Activated T-helper 1 cell treated with Interleukin-2 at 50 U/mL for 16 hours (primary cell): ENCODE measurements around the gene WDR4.
A peak's percentile ranks its signal among the peaks of the same experiment; 100 is the strongest.
"Not testable (repeated sequence)": the region's sequence is repeated elsewhere in the genome, so short reads cannot be mapped to it uniquely, and the experiment has no call there.

ENCODE experiments used
- DNase-seq: peaks from one replicate; pipeline ENCODE4 v3.0.0-alpha.2; 2020; ENCODE audit warnings: low read depth

The WDR4 gene, protein sequence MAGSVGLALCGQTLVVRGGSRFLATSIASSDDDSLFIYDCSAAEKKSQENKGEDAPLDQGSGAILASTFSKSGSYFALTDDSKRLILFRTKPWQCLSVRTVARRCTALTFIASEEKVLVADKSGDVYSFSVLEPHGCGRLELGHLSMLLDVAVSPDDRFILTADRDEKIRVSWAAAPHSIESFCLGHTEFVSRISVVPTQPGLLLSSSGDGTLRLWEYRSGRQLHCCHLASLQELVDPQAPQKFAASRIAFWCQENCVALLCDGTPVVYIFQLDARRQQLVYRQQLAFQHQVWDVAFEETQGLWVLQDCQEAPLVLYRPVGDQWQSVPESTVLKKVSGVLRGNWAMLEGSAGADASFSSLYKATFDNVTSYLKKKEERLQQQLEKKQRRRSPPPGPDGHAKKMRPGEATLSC

DNA sequence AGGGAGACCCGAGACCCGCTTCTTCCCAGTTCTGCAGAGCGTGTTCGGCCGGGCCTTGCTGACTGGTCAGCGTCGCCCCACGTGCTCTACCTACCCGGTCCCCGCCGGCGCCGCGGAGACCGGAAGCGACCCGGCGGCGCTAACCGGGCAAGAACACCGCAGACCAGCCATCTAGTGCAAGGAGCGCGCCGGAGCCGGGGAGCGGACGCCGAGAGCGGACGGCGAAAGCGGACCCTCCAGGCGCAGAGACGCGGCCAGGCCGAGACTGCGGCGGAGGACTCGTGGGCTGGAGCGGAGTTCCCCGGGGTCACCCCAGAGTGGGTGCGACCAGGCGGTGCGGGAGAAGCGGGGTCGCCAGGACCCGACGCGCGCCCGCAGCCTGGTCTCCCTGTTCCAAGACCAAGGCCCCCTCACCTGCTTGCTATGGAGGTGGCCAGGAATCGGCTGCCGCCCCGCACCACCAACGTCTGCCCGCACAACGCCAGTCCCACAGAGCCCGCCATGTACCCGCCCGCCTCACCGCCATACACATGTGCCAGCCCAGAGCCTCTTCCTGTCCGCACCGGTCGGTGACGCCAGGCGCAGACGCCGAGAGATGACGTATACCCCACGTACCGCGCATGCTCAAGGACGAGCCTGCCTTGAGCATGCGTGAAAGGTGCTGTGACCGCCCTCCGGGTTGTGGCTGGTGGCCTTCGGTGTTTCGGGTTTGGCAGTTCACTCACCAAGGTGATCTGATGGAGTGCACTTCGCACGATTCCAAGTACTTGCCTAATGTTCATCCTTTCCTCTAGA lies at the start of gene WDR4:
WDR4 (minus strand) TSS at position 547 of the 795 bp plus-strand sequence; CDS start at position 503, 44 bp downstream.
- DNase-seq: peak; percentile 97

DNA sequence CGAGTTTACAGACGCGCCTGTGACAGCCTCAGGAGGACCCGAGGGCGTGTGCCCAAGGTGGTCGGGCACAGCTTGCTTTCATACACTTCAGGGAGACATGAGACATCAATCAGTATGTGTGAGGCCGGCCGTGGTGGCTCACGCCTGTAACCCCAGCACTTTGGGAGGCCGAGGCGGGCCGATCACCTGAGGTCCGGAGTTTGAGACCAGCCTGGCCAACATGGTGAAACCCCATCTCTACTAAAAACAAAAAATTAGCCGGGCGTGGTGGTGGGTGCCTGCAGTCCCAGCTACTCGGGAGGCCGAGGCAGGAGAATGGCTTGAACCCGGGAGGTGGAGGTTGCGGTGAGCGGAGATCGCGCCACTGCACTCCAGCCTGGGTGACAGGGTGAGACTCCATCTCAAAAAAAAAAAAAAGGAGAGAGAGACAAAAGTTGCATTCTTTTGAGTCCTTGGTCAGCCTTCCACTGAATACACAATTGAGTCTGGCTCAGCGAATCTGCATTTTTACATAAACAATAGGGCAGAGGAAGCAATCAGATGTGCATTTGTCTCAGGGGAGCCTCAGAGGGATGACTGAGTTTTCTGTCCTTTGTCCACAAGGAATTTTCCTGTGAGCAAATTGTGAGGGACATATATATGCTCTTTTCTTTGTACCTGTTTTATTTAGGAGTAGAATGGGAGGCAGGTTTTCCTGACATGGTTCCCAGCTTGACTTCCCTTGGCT lies 48.3 kb upstream of the WDR4 start:
- not testable (repeated sequence) for DNase-seq

DNA sequence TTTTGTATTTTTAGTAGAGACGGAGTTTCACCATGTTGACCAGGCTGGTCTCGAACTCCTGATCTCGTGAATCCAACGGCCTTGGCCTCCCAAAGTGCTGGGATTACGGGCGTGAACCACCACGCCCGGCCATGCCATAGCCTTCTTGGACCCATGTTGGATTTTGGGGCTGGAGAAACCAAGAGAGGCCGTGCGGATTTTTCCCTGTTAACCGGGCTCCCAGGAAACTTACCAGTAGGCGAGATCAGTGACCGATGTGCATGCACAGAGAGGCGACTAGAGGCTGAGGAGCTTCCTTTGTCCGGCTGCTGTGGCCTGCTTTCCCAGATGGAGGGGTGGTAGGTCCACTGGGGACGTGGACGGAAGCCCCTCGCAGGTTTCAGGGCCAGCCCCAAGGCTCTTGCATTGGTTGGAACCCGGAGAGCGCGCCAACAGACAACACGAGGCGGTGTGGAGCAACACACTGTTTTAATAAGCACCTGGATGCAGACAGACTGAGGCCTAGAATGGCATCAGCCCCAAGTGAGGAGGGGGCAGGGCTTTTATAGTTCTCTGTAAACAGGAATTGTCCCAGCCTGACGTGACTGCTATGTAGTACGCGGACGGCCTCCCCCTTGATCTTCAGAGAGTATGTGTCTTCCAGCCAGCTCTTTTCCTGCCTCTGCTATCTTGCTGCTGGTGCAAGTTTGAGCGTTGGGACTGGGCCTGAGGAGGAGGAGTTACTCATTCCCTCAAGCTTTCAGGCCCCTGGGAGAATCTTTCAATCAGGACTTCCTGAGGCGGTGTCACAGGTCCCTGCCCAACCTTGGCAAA lies 46.0 kb upstream of the WDR4 start, which contains the start of gene ERVH48-1:
ERVH48-1 (minus strand) TSS at position 517 of the 813 bp plus-strand sequence. CDS start 6,624 bp downstream, outside the sequence.
- DNase-seq: no peak

DNA sequence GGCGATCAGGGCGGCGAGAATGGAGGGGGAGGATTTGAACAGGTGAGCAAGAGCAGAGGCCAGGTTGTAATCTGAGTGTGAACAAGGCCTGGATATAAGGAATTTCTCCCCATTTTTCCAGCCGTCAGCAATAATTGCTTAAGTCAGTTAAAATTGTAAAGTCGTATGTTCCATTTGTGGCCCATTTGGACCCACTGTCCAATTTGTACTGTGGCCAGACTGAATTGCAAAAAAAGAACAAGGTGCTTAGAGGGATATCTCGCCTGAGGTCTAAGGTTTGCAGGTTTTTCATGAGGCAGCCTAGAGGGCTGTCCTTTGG lies 45.1 kb upstream of the WDR4 start:
- no peak for DNase-seq

DNA sequence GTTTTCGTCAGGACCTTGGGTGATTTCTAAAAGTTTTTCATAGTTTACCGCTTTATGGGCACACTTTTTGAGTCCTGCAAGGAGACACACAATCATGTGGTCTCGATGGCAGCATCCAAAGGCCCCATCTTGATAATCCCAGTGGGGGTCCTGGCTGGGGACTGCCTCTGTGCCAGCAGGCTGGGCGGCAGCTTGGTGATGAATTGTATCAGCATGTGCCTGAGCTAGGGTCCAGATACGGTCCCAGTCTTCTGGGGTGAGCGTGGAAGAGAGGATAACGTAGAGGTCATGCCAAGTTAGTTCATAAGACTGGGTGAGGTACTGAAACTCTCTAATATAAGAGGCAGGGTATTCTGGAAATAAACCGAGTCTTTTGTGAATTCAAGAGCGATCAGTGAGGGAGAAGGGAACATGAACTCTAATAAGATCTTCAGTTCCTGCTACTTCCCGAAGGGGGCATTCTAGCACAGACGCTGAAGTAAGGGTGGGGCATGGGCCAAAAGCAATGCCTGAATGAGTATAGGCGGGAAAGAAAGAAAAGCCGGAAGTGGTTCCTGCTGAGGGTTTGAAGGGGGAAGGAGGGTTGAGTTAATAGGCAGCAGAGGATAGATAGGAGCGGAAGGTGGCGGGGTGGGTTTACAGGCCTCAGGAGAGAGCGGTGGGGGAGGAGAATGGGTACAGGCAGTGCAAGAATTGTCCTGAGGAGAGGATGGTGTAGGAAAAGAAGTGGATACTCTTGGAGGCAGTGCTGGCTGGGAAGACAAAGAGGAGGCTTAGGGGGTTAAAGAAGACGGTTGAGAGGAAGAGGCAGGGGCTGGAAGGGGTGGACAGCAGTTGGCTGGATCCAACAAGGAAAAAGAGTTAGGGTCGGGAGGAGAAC lies 44.5 kb upstream of the WDR4 start:
- peak; percentile 32 for DNase-seq

DNA sequence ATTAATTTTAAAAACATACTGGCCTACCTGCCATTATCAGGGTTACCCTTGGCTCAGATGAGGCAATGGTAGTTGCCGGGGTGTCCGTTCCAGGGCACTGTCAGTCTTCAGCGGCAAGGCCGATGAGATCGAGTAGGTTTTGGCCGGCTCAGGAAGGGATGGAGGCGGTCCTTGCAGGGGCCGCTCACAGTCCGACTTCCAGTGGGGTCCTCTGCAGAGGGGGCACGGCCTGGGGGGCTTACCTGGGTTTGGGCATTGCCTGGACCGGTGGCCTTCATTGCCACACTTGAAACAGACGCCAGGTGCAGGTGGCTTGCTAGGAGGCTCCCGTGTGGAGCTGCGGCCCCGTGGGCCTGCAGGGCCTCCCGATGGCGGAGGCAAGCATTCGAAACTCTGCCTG lies 43.6 kb upstream of the WDR4 start:
- DNase-seq: no peak

DNA sequence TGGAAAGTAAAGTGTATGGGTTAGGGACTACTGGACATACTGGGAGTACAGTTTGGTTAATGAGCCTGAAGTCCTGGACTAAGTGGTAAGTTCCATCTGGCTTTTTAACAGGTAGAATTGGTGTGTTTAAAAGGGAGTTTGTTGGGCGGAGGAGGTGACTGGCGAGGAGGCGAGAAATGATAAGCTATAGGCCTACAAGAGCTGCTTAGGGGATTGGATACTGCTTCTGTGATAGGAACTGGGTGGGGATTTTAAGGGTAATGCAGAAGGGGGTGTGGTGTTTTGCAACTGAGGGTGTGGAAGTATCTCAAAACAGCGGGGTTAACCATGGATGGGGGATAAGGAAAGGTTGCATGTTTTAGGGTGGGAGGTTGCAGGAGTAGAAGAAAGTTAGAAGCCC lies 42.6 kb upstream of the WDR4 start:
- DNase-seq: no peak

DNA sequence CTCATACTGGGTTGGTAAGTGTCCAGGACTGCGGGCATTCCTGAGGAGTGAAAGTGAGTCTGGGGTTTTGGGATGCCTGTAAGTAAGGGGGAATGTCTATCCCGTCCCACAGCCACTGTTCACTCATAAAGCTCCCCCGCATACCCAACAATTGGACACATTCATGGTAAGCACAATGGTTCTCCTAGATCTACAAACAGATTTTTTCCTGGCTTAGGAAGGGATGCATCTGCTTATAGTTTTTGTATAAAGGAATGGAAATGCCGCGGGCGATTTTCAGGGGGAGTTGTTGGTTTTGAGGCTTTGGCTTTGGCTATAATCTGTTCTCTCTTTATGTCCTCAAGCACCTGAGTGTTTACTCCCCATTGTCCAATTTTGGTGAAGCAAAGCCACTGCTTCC lies 39.0 kb upstream of the WDR4 start:
- no peak for DNase-seq

DNA sequence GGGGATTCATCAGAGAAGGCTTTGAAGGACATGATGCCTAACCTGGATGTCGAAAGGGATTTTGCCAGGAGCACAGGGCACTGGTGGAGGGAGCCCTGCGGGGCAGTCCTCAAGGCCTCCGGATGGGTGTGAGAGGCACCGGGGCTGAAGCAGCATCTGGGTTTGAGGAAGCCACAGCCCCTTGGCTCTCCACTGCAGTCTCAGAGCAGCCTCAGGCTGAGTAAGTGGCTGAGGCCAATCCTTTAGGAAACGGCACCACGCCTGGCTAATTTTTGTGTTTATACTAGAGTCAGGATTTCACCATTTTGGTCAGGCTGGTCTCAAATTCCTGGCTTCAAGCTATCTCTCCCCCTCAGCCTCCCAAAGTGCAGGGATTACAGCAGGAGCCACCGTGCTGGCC lies 34.1 kb upstream of the WDR4 start:
- no peak for DNase-seq

DNA sequence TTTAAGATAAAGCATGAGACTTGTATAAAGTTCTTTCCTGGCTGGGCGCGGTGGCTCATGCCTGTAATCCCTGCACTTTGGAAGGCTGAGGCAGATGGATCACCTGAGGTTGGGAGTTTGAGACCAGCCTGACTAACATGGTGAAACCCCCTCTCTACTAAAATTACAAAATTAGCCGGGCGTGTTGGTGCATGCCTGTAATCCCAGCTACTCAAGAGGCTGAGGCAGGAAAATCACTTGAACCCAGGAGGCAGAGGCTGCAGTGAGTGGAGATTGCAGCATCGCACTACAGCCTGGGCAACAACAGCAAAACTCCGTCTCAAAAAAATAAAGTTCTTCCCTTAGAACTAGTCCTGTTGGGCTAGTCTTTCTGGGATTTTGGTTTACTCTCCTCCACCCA lies 32.6 kb upstream of the WDR4 start:
- DNase-seq: not testable (repeated sequence)

DNA sequence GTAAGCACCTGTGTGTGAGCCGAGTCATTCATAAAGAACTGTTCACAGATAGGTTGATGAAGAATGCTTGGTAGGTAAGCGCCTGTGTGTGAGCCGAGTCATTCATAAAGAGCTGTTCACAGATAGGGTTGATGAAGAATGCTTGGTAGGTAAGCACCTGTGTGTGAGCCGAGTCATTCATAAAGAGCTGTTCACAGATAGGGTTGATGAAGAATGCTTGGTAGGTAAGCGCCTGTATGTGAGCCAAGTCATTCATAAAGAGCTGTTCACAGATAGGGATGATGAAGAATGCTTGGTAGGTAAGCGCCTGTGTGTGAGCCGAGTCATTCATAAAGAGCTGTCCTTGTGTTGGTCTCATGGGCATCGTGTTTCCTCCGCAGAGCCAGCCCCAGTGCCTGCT lies 29.1 kb upstream of the WDR4 start:
- not testable (repeated sequence) for DNase-seq

DNA sequence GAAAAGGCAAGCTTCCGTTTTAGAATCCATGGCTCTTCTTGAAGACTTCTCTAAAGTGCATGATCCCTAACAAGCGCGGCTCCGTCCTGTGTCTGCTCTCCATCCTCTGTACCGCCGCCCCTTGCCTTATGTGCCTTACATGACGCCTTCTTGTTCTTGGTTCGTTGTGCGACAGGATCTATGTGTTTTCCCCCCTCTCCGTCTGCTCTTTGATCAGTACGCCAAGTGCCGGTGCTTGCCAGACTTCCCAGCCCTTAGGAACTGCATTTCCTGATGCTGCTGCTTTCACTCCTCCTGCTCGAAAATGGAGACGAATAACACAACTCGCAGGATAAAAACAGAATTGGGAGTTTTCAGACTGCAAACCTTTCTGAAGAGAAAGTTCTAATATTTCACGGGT lies 26.9 kb upstream of the WDR4 start:
- DNase-seq: no peak

DNA sequence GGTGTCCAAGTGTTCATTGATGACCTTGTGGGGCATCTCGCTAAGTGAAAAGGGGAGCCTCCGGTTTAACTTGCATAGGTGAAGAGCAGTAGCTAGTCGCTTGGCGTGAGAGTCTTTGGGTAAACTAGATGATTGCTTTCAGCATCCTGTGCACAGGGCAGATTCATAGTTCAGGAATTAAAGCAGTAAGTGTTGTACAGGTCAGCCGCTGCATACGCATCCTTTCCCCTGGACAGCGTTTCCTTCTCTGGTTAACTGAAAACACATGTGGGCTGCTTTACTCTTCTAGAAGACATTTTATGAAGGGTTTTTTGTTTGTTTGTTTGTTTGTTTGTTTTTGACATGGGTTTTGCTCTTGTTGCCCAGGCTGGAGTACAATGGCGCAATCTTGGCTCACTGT lies 25.9 kb upstream of the WDR4 start:
- no peak for DNase-seq

DNA sequence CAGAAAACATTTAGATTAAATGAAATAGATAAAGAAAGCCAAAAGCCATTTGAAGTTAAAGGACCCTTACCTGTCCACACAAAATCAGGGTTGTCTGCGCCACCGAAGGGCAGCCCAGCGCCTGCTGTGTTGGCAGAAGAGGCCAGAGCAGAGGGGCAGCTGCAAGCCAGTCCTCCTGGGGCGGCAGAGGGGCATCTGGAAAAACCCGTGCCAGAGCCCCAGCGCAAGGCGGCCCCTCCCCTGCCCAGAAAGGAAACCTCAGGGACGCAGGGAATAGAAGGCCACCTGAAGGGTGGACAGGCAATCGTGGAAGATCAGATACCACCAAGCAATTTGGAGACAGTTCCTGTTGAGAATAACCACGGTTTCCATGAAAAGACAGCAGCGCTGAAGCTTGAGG lies 24.5 kb upstream of the WDR4 start:
- no peak for DNase-seq

DNA sequence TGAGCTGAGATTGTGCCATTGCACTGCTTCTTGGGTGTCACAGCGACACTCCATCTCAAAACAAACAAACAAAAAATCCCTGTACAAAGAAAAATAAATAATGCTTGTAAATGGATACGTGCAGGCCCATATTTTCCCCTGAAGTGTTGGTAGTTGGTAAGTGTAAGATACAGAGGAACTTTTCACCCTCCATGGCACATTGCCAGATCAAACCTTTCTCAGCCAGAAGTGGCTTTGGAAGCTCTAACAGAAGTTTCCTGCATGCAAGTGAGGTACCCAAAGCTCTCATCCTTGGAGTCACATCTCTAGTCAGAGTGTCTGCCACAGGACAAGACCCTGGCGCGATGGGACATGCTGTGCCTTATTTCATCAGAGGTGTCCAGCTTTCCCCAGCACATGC lies 21.1 kb upstream of the WDR4 start:
- no peak for DNase-seq

DNA sequence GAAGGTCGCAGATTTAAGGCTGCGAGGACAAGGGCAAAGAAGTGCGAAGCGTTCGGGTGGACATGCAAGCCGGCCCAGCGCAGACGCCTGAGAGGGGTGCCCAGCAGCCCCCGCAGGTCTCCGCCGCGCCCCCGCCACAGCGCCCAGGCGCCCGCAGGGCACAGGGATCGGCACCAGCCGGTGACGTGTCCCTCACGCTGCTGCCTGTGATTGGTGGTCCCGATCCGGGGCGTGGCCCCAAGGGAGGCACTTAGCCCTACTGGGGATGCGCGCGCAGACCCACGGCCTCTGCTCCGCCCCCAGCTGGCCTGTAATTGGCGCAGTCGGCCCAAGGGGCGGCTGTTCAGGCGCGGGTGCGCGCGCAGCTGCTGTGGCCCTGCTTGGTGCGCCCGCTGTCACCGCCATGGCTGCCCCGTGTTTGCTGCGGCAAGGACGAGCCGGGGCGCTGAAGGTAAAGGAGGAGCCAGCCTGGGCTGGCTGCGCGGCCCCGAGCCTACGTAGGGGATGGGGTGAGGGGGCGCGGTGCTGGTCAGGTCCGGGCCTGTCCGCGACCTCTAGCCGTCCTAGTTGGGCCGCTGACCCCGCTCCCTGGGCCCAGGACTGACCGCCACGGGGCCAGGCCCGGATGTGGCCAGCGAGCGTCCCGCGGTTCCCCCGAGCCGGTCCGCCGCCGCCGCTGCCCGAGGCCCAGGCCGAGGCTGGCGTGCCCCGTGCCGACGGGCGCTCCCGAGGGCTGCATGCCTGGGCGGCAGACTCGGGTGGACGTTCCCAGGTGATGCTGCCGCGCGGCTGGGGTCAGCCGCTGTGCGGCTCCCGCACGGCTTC lies 13.8 kb upstream of the WDR4 start, which contains the start of gene NDUFV3:
NDUFV3 (plus strand) TSS at position 379 of the 825 bp plus-strand sequence; CDS start at position 404, 25 bp downstream.
- DNase-seq: peak; percentile 100

DNA sequence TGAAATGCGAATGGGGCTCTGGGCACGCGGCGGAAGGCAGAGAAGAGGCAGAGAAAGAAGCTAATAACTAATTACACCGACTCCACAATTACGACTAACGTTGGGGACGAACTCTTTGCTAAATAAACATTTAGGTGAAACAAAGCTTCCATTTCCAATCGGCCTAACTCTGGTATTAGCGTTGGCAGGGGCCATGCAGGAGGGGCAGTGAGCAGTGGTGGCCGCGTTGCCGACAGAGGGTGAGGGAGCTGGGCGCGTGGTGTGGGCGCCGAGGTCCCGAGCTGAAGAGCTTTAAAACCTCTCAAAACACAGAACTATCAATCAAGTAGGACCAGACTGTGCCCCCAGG lies 13.2 kb upstream of the WDR4 start:
- DNase-seq: no peak

DNA sequence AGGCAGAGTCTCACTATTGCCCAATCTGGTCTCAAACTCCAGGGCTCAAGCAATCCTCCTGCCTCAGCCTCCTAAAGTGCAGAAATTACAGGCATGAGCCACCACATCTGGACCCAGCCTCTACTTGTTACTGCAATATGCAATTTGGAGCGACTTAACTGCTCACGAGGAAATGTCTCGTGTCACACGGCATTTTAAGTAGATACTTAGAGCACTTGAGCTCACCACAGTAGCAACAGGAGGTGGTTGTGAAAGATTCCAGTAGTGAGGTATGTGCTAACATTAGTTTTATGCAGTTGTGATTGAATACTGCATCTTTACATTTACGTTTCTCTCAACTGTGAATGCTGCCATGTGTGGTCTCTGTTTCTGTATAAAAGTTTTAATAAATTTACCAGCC lies 8.0 kb upstream of the WDR4 start:
- no peak for DNase-seq

DNA sequence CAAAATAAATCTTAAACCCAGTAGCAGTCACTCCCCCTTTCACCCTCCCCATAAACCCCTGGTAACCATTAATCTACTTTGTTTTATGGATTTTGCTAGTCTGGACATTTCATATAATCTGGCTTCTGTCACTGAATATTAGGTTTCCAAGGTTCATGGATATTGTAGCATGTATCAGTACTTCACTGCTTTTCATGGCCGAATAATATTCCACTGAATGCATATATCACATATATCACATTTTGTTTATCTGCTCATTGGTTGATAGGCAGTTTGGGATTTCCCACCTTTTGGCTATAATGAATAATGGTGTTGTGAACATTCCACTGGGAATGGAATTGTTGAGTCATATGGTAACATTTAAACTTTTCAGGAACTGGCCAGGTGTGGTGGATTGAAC lies 4.6 kb upstream of the WDR4 start:
- DNase-seq: no peak

DNA sequence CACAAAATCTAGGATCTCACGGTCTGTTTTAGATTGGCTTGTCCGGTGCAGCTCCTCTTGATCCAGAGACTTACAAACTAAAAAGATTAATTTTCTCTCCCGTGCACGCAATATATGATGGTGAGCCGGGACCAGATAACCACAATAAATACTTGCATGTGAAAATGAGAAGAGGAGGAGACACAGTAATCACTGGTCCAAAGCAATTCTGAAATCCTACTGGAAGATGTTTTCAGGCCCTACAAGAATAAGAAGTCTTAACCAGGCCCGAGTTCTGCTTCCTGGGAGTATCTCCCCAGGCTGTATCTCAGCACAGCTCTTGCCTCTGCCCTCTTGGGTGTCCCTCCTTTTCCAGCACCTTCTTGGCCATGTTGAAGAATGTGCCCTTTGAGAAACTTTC lies 1.0 kb upstream of the WDR4 start:
- DNase-seq: no peak
